Fibroblast of skin of back (primary cell): ENCODE measurements around the gene KCNAB3.
A peak's percentile ranks its signal among the peaks of the same experiment; 100 is the strongest.

Source experiments
- DNase-seq: peaks from one replicate; pipeline ENCODE4 v3.0.0-alpha.2; 2013

The KCNAB3 gene

DNA sequence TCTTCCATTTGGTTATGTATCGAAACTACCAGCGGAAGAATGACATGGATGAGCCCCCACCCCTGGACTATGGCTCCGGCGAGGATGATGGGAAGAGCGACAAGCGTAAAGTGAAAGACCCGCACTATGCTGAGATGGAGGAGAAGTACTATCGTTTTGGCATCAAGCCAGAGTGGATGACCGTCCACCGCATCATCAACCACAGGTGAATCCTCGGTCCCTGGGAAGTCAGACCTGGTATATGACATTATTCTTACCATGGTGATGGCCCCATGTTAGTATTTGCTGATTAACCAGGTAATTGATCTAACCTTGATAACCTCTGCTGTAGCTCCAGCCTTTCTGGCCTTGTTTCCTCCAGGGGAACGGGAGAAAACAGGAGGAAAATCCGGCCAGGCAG lies 32.6 kb downstream of the KCNAB3 start:
- DNase-seq, result no peak

DNA sequence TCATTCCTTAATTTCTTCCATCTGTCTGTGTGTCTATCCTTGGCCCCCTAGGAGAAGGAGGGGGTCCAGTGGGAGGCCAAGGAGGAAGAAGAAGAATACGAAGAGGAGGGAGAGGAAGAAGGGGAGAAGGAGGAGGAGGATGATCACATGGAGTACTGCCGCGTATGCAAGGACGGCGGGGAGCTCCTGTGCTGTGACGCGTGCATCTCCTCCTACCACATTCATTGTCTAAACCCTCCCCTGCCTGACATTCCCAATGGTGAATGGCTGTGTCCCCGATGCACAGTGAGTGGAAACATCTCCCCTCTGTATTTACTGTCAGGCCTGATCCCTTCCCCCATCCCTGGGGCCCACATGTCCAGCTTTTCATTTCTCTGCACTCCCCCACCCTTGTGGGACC lies 34.8 kb downstream of the KCNAB3 start:
- DNase-seq, result no peak

DNA sequence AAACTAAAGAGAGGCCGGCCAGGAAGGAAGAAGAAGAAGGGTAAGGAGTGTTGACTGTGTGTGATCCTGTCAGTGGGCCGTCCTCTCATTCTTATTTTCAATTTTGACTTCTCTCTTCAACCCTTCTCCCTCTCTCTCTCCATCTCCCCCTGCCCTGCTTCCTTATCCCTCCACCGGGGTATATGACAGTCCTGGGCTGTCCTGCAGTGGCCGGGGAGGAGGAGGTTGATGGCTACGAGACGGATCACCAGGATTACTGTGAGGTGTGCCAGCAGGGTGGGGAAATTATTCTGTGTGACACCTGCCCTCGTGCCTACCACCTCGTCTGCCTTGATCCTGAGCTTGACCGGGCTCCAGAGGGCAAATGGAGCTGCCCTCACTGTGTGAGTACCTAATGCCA lies 35.4 kb downstream of the KCNAB3 start:
- DNase-seq, result no peak

DNA sequence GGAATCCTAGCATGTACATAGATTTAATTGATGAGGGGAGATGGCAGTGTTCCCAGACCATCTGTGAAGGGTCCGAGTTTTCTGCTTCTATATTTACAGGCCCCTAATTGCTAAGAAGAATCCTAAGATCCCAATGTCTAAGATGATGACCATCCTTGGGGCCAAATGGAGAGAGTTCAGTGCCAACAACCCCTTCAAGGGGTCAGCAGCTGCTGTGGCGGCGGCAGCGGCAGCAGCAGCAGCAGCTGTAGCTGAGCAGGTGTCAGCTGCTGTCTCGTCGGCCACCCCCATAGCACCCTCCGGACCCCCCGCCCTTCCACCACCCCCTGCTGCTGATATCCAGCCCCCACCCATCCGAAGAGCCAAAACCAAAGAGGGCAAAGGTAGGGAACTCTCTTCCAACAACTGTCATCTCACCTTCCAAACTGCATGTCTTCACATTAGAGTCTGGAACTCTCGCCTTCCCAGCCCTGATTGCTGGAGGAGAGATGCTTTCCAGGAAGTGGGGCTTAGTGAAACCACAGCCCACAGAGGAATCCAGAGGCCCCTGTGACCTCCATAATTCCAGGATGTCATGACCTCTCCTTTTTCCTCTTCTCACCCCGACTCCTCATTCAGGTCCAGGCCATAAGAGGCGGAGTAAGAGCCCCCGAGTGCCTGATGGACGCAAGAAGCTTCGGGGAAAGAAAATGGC lies 36.3 kb downstream of the KCNAB3 start:
- no peak for DNase-seq

DNA sequence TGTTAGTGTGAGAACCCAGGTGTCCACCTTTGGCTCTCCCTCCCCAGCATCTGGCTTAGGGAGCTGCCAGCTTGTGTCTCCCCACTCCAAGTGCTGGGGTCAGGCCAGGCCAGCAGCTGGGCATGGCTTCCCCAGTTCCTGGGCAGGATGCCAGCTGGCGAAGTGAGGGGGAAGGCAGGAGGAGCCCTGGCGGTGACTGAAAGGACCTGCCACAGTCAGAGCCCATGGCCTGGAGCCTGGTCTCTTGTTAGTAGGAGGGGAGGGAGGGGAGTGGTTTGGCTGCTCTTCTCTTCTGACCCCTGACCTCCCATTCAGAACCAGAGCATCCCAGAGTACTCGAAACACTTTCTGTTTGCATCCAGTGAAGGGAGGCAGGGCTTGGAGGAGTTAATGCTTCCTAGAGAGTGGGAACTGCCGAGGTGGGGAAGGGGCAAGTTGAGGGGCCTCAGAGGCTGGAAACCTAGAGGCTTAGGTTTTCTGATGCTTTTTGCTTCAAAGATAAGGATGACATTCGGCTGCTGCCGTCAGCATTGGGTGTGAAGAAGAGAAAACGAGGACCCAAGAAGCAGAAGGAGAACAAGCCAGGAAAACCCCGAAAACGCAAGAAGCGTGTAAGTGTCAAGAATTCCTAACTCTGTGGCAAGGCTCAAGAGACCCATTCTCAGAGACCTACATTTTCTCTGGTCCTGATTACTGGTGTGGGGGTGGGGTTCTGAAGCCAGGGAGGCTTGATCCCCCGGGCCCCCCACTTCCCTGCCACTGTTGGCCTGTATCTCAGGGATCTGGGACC lies 40.3 kb downstream of the KCNAB3 start:
- DNase-seq, result peak; percentile 93

DNA sequence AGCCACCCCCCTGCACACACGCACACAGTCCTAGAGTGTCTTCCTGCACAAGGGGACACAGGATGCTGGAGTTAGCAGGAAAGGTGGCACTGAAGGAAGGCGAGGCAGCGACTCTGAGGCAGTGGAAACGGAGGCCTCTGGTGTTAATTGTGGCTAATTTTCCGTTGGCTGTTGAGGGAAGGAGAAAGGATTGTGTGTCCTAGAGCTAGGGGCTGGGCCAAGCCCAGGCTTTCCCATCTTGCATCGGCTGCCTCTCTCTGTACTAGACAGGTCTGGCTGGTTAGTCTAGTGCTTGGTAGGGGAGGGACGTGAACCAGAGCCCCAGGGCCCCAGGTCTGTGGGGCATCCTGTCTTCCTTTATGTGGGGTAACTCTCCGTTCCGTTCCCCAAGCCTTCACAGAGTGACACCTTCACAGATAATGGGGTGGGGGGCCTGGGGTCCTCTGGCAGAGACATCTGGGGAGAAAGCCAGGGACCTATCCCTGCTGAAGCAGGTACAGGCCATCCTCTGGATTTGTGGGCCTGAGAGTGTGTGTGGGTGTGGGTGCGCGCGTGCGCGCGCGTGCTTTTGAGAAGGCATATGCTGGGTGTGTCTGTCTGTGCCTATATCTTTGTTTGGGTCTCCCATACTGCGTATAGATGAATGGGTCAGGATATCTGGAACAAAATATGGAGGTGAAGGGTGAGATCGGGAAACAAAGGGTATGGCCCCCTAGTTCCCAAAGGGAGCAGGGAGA lies 41.3 kb downstream of the KCNAB3 start, which contains the start of gene CHD3:
Gene CHD3 (plus strand): TSS at position 606 of the 737 bp plus-strand sequence. CDS start 212 bp downstream, outside the sequence.
- DNase-seq, result peak; percentile 10

DNA sequence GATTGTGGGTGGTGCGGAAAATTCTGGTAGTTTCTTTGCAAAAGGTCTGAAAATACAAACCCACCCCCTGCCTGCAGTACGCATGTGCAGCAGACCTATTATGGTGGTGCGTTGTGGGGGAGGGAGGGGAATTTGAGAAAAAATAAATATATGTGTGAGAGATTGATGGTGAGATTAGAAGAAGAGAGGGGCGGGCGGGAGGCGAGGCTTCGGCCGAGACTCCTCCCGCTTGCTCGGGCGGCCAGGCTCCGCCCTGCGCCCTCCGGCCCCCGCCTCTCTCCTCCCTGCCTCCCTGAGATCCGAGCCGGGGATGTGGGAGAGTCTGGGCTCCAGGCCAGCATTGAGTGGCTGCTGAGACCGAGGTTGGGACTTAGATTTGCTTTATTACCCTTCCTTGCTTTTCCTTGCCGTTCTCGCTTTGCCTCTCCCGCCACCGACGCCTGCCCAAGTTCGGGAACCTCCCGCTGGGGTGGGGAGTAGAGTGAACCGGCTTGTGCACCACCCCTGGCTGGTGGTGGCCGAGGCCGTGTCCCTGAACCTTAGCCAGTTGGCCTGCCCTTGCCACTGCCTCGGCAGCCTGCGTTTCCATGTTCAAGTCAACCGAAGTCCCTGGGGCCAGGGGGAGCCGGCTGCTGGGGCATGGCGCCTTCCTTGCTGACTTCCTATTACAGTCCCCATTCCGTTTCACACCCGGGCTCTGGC lies 42.0 kb downstream of the KCNAB3 start:
- peak; percentile 99 for DNase-seq

DNA sequence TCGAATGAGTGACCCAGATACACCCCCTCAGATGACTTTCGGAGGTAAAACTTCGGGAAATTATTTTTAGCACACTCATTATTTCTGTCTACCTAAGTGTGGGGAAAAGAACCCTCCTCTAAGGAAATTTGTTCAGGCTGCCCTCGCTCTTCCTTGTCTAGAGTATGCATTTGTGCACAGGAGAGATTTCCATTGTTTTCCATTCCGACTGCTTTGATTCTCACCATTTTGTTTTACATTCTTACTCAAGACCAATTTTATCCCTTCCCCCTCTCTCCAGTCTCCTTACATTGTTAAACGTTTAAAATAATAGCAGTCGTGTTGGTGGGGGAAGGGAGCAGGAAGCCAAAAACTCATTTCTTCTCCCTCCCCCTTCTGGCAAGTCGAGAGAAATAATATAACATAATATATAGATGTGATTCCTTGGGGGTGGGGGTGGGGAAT lies 42.6 kb downstream of the KCNAB3 start:
- no peak for DNase-seq

DNA sequence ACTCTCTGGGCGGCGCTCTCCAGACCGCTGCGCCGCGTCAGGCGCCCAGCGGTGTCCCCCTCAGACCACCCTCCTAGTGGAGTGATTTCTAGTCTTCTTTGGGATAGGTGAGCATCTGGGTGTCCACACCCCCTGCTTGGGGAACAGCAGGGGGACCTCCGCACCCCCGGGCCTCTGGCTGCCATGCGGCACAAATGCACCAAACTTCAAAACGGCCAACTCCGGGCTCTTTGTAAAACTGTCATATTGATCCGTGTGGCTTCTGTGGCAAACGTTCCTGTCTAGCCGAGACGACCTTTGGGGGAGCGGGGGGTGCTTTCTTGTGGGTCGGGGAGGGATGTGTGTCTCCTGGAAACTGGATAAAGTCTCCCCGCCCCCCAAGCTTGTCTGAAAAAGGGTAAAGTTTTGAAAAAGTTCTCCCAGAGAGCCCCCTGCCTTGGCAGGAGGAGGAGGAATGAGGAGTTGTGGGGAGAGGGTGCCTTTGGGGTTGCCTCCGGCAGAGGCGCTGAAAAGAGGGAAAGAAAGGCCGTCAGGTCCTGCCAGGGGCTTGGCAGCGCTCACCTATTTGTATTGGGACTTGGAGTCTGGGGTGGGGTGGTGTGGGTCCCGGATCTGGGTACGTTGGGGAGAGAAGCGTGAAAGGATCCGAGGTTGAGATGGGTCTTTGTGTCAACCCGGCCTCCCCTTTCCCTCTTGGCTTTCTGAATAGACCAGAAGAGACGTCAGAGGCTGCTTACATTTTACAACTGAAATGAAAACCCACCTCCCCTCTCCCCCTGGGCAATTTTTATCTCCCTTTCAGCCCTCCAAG lies 43.2 kb downstream of the KCNAB3 start:
- peak; percentile 27 for DNase-seq

DNA sequence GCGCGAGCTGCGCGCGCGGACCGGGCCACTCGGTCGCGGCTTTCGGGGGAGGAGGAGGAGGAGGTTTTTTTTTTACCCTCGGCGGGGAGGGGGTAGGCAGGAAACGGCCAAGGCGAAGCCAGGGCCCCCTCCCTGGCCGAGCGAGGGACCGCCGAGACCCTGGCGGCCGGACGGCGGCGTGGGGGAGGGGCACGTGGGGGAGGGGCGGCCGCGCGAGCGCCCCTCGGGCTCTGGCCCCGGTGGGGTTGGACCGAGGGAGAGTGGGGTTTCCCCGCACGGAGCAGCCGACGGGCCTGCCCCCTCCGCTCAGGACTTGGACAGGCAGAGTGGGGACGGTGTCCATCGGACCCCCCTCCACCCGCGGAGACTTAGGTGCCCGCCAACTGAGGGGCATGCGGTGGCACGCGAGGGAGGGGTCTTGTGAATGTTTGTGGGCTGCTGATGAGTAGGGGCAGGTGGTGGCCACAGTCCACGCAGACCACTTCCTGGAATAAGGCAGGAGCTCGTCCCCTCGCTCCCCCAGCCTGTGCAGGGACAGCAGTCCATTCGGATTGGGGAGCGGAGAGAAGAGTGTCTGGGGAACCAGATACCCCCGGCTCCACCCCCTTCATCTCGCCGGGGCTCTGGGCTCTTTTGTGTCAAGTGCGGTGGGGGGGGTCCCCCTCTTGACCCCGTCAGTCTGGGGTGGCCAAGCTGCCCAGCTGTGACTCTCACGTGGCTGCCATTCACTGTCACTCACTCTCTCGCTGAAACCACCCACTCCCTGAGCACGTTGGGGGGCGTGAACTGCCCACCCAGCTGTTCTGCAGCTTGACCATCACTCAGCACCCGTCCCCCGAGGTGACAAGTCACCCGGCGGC lies 44.1 kb downstream of the KCNAB3 start:
- peak; percentile 63 for DNase-seq

DNA sequence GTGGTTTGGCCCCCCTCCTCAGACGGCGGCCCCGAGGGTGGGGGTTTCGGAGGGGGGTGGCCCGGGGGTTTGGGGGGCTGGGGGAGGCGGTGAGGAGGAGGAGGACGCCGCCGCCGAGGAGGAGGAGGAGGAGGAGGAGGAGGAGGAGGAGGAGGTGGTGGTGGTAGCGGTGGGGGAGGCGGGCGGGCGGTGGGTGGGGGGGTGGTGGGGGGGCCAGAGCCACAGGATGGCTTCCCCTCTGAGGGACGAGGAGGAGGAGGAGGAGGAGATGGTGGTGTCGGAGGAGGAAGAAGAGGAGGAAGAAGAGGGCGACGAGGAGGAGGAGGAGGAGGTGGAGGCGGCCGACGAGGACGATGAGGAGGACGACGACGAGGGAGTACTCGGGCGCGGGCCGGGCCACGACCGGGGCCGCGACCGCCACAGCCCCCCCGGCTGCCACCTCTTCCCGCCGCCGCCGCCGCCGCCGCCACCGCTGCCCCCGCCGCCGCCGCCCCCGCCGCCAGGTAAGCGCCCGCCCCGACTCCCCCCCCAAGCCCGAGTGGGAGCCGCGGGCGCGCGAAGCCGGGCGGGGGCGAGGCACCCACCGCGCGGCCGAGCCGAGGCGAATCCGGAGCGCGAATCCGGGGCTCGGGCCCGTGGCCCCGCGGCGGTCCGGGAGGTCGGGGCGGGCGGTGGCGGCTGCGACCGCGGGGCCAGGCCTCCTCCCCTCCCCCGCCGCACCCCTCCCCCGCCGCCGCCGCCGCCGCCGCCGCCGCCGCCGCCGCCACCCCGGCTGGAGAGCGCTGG lies 44.9 kb downstream of the KCNAB3 start:
- DNase-seq, result peak; percentile 27

DNA sequence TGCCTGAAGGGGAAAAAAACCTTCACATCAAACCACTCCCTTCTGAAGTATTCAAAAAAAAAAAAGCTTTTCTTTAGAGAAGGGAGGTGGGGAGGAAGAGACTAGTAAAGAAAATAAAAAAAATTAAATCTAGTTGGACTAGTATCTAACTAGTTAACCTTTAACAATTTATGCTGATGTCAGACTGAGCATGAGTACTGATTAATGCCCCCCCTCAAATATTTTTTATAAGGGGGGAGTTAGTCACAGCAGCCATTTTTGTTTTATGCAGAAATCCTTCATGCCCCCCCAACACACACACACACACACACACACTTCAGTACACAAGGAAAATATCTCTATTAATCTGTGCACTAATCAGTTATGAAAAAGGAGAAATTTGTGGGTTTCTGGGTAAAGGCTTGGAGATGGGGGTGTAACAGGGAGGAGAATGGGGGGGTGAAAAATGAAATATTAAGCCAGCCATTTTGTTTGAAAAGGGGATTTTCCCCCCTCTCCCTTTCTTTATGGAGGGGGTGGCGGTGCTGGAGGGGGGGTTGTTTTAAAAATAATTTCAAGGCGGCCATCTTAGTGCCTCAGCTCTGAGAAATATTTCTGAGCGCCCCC lies 45.8 kb downstream of the KCNAB3 start:
- DNase-seq, result peak; percentile 53

DNA sequence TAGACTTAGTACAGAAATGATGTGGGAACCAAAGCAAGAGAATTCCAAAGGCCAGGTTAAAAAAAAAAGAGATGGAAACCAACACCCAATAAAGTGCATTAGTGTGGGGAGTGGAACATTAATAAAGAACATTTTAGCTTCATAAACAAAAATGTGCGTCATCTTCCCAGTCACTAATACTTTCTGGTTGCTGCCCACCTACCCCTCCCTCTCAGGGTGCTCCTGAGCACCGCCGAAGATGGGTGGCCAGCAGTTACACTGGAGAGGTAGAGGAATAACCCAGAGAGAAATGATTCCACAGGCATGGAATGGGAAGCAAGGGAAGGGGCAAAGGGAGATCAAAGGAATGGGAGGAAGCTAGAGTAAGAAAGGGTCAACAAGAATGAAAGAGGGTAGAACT lies 47.0 kb downstream of the KCNAB3 start:
- no peak for DNase-seq

DNA sequence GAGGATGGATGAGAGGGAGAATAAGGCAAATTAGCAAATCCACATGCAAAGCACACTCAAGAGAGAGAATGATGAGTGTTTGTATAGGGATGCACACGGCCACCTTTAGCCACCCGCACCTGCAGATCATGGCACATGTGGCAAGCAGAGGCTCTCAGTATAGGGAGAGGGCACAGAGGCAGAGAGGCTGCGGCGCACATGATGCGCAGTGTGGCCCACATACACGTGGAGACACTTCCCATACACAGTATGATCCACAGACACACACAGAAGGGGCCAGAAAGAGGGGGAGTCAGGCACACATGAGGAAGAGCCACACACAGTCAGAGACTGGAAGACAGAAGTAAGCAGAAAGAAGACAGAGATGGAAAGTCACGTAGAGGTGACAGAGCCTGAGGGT lies 47.6 kb downstream of the KCNAB3 start:
- DNase-seq, result no peak

DNA sequence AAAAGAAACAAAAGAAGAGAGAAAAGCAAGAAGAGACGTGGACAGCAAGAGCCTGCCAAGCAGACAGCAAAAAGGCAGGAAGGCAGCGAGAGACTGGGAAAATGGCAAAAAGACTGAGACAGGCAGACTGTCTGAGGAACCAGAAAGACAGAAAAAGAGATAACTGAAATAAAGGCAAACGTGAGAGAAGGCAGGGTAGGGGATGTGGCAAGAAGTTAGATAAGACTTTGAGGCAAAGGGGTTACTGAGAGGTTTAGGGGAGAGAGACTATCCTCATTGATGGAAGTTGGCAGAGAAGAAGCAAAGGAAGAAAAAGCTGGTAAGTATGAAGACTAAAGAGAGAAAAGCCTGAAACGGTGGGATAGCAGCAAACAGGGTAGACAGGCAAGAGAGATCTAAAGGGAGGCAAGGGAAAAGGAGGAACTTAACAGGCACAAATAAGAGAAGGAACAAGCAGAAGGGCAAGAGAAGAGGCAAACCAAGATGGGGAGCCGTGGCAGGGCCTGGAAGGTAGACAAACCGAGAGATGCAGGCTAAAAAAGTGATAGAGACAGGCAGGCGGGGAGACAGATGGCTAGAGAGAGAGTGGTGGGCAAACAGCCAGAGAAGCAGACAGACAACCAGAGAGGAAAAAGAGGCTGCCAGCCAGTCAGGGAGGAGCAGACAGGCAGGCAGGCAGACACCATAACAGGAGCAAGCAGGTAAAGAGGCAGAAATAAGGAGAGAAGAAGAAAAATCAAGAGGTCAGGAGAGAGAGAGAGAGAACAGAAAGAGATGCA lies 48.2 kb downstream of the KCNAB3 start:
- DNase-seq, result no peak

DNA sequence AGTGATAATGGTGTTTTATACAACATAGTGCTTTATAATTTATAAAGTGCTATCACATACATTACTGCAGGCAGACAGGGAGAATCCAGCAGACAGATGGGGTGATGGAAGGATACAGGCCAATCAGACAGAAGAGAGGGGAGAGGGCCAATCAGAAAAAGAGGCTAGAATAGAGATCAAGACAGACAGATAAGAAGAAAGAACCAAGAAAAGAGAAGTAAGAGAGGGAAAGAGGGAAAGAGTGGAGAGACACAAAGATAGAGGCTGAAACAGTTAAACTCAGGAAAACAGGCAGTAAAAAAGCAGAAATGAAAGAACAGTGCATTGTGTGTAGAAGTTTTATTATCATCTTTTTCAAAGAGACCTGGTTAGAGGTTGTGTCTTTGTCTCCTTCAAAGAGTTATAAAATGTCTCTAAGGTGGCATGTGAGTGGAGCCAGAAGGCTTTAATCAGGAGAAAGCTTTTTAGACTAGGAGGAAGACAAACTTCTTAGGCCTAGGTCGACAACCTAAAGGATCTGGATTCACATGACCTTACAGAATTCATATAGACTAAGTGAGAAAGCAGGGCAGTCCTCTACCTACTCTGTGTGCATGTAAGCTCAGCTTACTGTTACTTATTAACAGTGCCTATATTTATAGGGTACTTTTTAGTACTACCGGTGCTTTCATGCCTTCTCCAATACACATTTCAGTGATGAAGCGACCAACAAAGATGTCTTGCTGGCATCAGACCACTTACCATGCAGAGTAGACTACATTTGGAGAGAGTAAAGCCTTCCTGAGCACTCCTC lies 49.4 kb downstream of the KCNAB3 start:
- DNase-seq, result no peak

DNA sequence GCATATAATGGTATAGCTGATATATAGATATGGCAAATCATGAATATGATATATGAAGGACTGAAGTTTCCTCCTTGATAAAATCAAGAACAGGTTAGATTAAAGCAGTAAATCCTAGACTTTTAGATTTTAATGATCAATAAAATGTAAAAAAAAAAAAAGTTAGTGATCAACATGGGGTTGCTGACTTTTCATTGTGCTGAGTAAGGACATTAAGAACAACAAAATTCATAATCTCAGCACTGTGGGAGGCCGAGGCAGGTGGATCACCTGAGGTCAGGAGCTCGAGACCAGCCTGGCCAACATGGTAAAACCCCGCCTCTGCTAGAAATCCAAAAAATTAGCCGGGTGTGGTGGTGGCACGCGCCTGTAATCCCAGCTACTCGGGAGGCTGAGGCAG lies 51.4 kb downstream of the KCNAB3 start:
- DNase-seq, result no peak
